Activated CD4-positive, alpha-beta T cell treated with anti-CD3 and anti-CD28 coated beads for 4 hours (primary cell): ENCODE data around the gene CACNB4.
A peak's percentile ranks its signal among the peaks of the same experiment; 100 is the strongest.
"Not testable (repeated sequence)": the region's sequence is repeated elsewhere in the genome, so short reads cannot be mapped to it uniquely, and the experiment has no call there.

Source experiments
- DNase-seq, 2 donors: peaks; one replicate each; pipeline ENCODE4 v3.0.0-alpha.2; 2020

The CACNB4 gene

GRCh38 chr2:152016181-152017120, 82.4 kb downstream of the CACNB4 start:
- DNase-seq, result no peak

GRCh38 chr2:152015552-152015951, 83.3 kb downstream of the CACNB4 start:
- no peak for DNase-seq

DNA sequence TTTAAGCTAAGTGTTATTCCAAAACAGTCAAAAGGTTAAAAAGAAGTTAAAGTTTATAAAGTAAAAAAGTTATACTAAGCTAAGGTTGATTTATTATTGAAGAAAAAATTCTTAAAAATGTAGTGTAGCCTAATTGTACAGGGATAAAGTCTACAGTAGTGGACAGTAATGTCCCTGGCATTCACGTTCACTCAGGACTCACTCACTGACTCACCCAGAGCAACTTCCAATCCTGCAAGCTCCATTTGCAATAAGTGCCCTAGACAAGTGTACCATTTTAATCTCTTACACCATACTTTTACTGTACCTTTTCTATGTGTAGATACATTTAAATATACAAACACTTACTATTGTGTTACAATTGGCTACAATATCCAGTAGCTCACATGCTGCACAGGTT, 86.1 kb downstream of the CACNB4 start:
- no peak for DNase-seq

DNA sequence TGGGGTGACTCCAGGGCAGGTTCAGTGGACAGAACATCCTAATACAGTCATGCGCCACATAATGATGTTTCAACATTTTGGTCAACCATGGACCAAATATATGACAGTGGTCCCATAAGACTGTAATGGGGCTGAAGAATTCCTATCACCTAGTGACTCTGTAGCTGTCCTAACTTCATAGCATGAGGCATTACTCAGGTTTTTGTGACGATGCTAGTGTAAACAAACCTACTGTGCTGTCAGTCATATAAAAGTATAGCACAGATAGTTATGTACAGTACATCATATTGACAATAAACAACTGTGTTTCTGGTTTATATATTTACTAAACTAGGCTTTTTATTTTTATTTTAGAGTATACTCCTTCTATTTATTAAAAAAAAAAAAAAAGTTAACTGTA, 87.1 kb downstream of the CACNB4 start:
- DNase-seq, result no peak

DNA sequence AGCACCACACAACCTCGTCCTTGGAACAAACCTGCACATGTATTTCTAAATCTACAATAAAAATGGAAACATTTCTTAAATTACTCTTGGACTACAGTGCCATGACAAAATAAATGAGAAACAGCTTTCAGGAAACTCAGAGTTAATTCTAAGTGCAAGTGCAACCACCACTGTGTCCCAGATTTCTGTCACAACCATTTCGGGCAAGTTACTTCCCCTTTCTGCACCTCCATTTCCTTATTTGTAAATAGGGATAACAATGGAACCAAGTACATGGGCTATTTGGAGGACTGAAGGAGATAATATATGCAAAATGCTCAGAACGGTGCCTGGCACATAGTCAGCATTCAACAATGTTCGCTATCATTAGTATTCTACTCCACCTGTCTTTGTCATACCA, 93.2 kb downstream of the CACNB4 start:
- no peak for DNase-seq

DNA sequence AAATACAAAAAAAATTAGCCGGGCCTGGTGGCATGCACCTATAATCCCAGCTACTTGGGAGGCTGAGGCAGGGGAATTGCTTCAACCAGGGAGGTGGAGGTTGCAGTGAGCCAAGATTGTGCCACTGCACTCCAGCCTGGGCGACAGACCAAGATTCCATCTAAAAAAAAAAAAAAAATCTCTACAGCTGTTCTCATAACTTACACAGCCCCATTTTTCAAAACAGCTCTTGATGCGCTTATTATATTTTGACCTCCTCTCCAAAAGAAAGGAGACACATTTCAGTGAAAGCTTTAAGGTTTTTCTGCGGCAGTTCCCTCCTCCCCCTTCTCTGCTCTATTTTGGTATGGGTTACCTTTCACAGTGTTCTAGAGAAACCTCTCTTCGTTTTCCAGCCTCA, 95.6 kb downstream of the CACNB4 start:
- not testable (repeated sequence) for DNase-seq

DNA sequence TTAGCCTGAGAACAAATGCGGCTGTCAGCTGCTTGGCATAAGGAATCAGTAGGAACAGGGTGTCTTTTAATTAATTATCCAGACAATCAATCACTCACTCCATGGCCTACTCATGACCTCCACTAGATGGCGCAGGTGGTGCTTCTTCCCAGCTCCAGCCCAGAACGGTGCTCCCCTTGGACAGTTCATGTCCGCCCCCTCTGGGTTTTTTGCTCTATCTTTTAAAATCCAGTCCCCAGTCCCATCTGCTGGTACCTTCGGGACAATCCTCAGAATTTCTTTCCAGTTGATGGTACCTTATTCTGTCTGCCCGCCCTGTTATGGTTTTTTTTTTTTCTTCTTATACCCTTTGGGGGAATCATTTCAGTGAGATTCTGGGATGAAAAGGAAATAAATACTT, 99.8 kb downstream of the CACNB4 start:
- DNase-seq, result peak; percentile 28 to 29

DNA sequence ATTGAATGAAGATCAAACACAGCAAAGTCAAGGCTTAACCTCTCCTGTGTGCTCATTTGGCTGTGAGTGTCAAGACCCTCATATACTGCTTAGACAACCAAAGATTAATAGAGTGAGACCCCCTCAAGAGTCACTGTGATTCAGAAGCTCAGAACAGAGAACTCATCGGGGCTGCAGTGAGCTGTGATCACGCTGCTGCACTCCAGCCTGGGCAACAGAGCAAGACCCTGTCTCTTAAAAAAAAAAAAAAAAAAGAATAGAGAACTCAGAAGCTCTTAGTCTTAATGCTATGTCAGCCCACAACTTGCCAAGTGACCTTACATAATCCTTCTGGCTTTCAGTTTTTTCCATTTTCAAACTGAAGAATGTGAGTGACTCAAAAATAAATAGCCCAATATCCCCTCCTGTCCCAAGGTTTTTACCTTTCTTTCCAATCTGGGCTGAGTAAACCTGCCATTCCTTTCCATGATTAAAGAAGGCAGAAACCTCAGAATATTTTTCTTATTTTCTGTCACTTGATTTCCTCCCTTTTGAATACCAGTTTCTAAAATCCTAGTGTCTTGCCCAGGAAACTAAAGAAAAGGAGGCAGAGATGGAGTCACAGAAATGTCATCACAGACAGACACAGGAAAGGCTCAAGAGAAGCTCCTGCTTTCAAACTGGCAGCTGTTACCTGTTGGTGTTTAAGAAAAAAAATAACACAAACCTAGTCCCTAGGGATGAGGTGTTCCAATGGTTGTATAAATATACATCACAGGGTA, 102.4 kb downstream of the CACNB4 start:
- DNase-seq, result no peak

- DNase-seq, result no peak
Observed at GRCh38 chr2:151995161-151995557, 103.7 kb downstream of the CACNB4 start.

DNA sequence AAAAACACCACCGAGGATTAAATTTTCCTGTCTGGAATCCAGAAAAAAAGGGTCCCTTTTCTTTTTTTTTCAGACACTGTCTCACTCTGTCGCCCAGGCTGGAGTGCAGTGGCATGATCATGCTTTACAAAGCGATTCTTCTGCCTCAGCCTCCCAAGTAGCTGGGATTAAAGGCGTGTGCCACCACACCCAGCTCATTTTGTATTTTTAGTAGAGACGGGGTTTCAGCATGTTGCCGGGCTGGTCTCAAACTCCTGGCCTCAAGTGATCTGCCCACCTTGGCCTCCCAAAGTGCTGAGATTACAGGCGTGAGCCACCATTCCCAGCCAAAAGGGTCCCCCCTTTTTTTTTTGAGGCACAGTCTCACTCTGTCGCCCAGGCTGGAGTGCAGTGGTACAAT, 104.7 kb downstream of the CACNB4 start:
- not testable (repeated sequence) for DNase-seq

- DNase-seq, result no peak
Observed at GRCh38 chr2:151991010-151991409, 107.8 kb downstream of the CACNB4 start.

DNA sequence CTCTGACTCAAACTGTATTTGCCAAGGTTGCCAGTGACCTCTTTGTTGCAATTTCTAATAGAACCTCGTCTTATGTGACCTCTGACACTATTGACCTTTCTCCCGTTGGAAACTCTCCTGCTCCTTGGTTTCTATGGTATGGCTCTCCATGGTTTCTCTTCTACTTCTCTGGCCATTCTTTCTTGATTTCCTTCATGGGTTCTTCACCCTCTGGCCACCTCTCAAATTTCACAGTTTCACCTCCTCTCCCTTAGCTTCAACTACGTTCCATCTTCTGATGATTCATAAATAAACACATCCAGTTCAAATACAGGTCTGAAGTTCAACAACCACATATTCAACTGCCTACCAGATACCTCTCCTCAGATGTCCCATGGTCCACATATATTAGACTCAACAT, 109.5 kb downstream of the CACNB4 start:
- no peak for DNase-seq

GRCh38 chr2:151987484-151987883, 111.4 kb downstream of the CACNB4 start:
- no peak for DNase-seq

GRCh38 chr2:151984424-151985083, 114.3 kb downstream of the CACNB4 start:
- no peak for DNase-seq

- no peak for DNase-seq
Observed at GRCh38 chr2:151983221-151983620, 115.6 kb downstream of the CACNB4 start.

GRCh38 chr2:151981886-151982285, 117.0 kb downstream of the CACNB4 start:
- no peak for DNase-seq

DNA sequence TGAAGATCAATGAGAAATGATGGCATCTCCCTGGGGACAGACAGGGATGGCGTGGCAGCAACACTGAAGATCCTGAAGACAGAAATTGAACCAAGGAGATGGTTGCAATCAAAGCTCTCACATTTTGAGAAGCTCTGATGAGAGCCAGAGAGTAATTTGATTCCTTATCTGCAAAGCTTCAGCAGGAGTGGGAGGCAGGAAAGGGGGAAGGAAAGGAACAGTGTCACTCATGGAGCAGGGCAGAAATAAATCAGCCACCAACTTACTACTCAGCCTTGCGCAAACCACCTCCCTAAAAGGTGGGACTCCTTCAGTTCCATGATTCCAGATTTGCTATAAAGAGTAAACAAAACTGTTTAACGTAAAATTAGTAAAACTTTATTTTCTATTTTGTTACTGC, 119.2 kb downstream of the CACNB4 start:
- DNase-seq, result no peak

- DNase-seq, result no peak
Observed at GRCh38 chr2:151978709-151979108, 120.1 kb downstream of the CACNB4 start.

DNA sequence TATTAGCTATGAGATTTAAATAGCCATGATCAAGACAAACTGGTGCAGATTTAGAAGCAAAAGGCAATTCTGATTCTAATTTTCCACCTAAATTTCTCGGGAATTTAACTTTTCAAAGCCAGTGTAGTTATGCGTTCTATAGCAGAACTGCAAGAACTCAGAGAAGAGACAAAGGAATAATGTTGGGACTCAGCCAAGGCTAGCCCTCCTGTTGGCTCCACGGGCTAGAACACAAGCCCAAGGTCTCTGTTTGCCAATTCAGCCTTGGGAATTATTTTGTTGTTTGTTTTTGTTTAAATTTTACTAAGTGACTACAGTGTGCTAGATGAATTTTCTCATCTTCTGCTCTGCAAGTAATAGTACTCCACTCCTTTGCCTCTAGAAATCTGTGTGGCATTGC, 121.2 kb downstream of the CACNB4 start:
- DNase-seq, result no peak

GRCh38 chr2:151976945-151977353, 121.9 kb downstream of the CACNB4 start:
- DNase-seq, result no peak

DNA sequence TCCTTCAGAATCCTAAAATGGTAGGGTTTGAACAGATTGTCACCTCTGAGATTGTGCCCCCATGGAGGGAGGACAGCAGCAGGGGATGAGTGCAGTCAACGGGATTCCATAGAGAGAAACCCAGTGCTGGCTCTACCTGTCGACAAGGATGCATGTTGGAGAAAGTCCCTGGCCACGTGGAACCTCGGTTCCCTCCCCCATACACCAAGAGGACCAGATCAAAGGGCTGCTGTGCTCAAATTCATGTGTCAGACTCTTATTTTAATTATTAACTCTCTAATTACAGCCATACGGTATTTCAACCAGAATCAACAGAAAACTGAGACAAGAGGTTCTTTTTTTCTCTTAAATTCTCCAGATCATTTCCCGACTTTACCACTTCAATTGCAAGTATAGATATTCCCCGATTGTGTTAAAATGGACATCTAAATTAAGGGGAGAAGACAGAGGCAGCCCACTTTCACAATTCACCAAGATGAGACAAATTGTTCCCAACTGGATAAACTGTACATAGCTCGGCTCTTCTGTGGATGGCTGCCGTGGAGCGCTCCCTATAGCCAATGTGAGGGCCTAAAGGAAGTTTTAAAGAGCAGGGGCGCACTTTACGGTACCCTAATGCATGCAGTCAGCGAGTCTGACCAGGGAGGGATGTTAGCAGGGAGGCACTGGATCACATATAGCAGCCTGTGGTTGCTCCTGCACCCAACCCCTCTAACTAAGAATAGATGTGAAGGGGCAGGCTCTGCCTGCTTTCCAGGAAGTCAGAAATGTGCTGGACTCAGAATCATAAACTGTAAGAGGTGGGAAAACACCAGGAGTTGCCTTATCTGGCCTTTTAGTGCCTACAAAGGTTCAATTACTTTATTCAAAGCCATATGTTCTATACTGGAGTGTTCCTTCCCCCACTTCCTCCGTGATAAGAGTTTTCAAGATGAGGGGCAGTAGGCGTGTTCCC, 123.1 kb downstream of the CACNB4 start:
- DNase-seq, result no peak

DNA sequence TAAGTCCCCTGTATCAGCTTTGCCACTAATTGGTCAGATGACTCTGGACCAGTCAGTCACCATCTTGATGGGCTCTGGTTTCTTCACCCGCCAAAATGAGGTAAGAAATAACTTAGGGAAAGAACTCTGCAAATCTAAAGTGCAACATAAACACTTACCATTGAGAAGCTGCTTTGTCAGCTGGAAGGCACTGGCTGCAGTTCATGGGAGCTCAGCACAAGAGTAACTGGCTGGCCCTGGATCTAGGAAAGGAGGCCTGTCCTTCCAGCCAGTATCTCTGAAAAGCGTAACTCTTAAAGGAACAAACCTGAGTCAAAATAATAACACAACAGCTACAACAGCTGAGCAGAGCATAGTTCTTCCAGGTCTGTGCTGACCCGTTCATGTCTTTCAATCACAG, 123.9 kb downstream of the CACNB4 start:
- no peak for DNase-seq

GRCh38 chr2:151973901-151974199, 125.0 kb downstream of the CACNB4 start:
- no peak for DNase-seq
